ENCODE data around the gene PI16. TPM values are rescaled to one million over a fixed set of nuclear protein-coding genes. Genes with fewer than 3 reads are reported as not detected.

PI16 gene
- total and polyA plus RNA-seq, 2 donors (not counting 1 experiment from before 2014, with no cell fraction given): 1.4 to 7.4 TPM

DNA sequence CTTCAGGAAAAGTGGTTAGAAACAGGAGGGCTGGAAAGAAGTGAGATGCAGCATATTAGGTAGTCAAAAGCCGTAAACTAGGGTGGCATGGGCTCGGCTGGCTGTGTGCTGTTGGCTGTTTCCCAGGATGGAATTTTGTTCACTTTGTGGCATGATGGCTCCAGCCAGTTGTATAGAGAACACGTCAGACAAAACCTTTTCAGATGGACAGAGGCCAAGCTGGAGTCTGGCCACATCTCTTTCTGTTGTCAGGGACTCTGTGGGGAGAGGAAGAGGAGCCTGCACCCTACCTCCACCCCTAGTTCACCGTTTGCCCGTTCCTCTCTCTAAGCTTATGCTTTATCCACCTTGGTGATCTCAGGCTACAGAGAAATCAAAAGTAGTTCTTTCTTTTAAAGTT, 46.8 kb upstream of the PI16 start:
- Histone ChIP-seq H3K4me2 (replicated peaks; ENCODE audit: low read depth, low read length, poor library complexity, severe bottlenecking) (no peak overlapping the region), H3K36me3 (replicated peaks in 1 of 2; ENCODE audit: control extremely low read depth in 1 of 2, control insufficient read depth in 1 of 2, extremely low read depth in 1 of 2, insufficient read depth in 2 of 2, low read length in 1 of 2) (peaks cover 2 to 65% of the 10 kb centered on the region in 2 experiments), H3K9me3 (ENCODE audit: control extremely low read depth in 1 of 3, control insufficient read depth in 2 of 3, insufficient read depth in 1 of 3, low read length in 2 of 3) (no peaks in the 10 kb centered on the region), H3K4me1 (ENCODE audit: control insufficient read depth in 2 of 2, insufficient read depth in 2 of 2, low read length in 2 of 2) (peaks cover 13% of the 10 kb centered on the region in 2 donors), H3K9ac (ENCODE audit: low read length) (no peak overlapping the region), H3K79me2 (ENCODE audit: control insufficient read depth, insufficient read depth, low read length) (peaks cover 17% of the 10 kb centered on the region), H3K27me3 (replicated peaks in 1 of 4; ENCODE audit: control extremely low read depth in 1 of 4, control insufficient read depth in 3 of 4, insufficient read depth in 4 of 4, low read length in 3 of 4) (no peaks in the 10 kb centered on the region), H3K27ac (ENCODE audit: low read length in 2 of 2) (no peak overlapping the region), H4K20me1 (ENCODE audit: control insufficient read depth, insufficient read depth, low read length, poor library complexity, severe bottlenecking) (no peaks in the 10 kb centered on the region), H2AFZ (ENCODE audit: insufficient read depth, low read depth, low read length, poor library complexity, severe bottlenecking) (no peak overlapping the region), H3K4me3 (ENCODE audit: control extremely low read depth in 1 of 5, extremely low read depth in 1 of 5, insufficient read depth in 1 of 5, low read depth in 2 of 5, low read length in 4 of 5) (no peak overlapping the region)
- Mint-ChIP-seq H3K27me3 (no peaks in the 10 kb centered on the region), H3K27ac (no peak overlapping the region), H3K9me3 (ENCODE audit: insufficient read depth) (no peaks in the 10 kb centered on the region), H3K4me3 (no peak overlapping the region), H3K4me1 (peaks cover 14% of the 10 kb centered on the region)
- TF ChIP-seq, protein P1, sequence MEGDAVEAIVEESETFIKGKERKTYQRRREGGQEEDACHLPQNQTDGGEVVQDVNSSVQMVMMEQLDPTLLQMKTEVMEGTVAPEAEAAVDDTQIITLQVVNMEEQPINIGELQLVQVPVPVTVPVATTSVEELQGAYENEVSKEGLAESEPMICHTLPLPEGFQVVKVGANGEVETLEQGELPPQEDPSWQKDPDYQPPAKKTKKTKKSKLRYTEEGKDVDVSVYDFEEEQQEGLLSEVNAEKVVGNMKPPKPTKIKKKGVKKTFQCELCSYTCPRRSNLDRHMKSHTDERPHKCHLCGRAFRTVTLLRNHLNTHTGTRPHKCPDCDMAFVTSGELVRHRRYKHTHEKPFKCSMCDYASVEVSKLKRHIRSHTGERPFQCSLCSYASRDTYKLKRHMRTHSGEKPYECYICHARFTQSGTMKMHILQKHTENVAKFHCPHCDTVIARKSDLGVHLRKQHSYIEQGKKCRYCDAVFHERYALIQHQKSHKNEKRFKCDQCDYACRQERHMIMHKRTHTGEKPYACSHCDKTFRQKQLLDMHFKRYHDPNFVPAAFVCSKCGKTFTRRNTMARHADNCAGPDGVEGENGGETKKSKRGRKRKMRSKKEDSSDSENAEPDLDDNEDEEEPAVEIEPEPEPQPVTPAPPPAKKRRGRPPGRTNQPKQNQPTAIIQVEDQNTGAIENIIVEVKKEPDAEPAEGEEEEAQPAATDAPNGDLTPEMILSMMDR (IDR thresholded peaks at IDR 0.05): no peak
- TF ChIP-seq EZH2 (IDR thresholded peaks at IDR 0.05; ENCODE audit: borderline replicate concordance, insufficient read depth, low read depth, low read length, poor library complexity, severe bottlenecking): no peak
- WGBS (ENCODE audit: insufficient coverage): 83% methylated on average over 2 of the region's 5 CpGs
- ATAC-seq (ENCODE audit: low read depth) (no peak), DNase-seq (no peak)
- CTCF ChIA-PET: interaction anchor here (0.6 to 1.5 kb wide), 2 partner anchors 28 to 110 kb away, joined by 3 read pairs; no protein-coding TSS in a partner anchor
- intact Hi-C loops (cut with micrococcal nuclease): no loop called here
- POLR2A ChIA-PET: no interaction called here

DNA sequence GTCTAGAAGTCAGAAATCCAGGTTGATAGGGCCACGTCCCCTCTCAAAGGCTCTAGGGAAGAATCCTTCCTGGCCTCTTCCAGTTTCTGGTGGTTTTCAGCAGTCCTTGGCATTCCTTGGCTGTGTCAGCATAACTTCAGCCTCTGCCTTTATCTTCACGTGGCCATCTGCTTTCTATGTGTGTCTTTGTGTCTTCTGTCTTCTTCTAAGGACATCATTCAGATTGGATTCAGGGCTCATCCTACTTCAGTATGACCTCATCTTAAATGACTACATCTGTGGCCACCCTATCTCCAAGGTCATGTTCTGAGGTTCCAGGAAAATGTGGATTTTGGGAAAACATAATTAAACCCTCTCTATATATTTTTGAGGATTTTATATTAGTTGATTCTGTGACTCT, 45.8 kb upstream of the PI16 start:
- Histone ChIP-seq H3K4me3 (ENCODE audit: control extremely low read depth in 1 of 5, extremely low read depth in 1 of 5, insufficient read depth in 1 of 5, low read depth in 2 of 5, low read length in 4 of 5) (no peak overlapping the region), H3K79me2 (ENCODE audit: control insufficient read depth, insufficient read depth, low read length) (peaks cover 17% of the 10 kb centered on the region), H3K9me3 (ENCODE audit: control extremely low read depth in 1 of 3, control insufficient read depth in 2 of 3, insufficient read depth in 1 of 3, low read length in 2 of 3) (no peaks in the 10 kb centered on the region), H3K4me1 (ENCODE audit: control insufficient read depth in 2 of 2, insufficient read depth in 2 of 2, low read length in 2 of 2) (peaks cover 13% of the 10 kb centered on the region in 2 donors), H3K27me3 (replicated peaks in 1 of 4; ENCODE audit: control extremely low read depth in 1 of 4, control insufficient read depth in 3 of 4, insufficient read depth in 4 of 4, low read length in 3 of 4) (no peaks in the 10 kb centered on the region), H3K36me3 (replicated peaks in 1 of 2; ENCODE audit: control extremely low read depth in 1 of 2, control insufficient read depth in 1 of 2, extremely low read depth in 1 of 2, insufficient read depth in 2 of 2, low read length in 1 of 2) (peaks cover 2 to 66% of the 10 kb centered on the region in 2 experiments), H4K20me1 (ENCODE audit: control insufficient read depth, insufficient read depth, low read length, poor library complexity, severe bottlenecking) (no peaks in the 10 kb centered on the region), H3K27ac (ENCODE audit: low read length in 2 of 2) (no peak overlapping the region), H3K9ac (ENCODE audit: low read length) (no peak overlapping the region), H2AFZ (ENCODE audit: insufficient read depth, low read depth, low read length, poor library complexity, severe bottlenecking) (no peak overlapping the region), H3K4me2 (replicated peaks; ENCODE audit: low read depth, low read length, poor library complexity, severe bottlenecking) (no peak overlapping the region)
- intact Hi-C loops (cut with micrococcal nuclease): no loop called here
- Mint-ChIP-seq H3K27ac (no peak overlapping the region), H3K4me3 (no peak overlapping the region), H3K9me3 (ENCODE audit: insufficient read depth) (no peaks in the 10 kb centered on the region), H3K27me3 (no peaks in the 10 kb centered on the region), H3K4me1 (peaks cover 14% of the 10 kb centered on the region)
- no peak for ATAC-seq (ENCODE audit: low read depth)
- DNase-seq: no peak
- WGBS (ENCODE audit: insufficient coverage): 100% methylated on average over 1 of the region's 2 CpGs
- ChIA-PET CTCF (interaction anchor here (1.4 to 1.5 kb wide), 2 partner anchors 109 kb away, joined by 3 read pairs; no protein-coding TSS in a partner anchor), POLR2A (no interaction called here)
- TF ChIP-seq, protein P1 (IDR thresholded peaks at IDR 0.05): no peak
- TF ChIP-seq EZH2 (IDR thresholded peaks at IDR 0.05; ENCODE audit: borderline replicate concordance, insufficient read depth, low read depth, low read length, poor library complexity, severe bottlenecking): no peak

All from B cell (primary cell).